IMR-90 (cell line): ENCODE data around the gene COL27A1.

Source experiments
- BHLHE40 ChIP-seq: fragments of 150-350 bp; IDR thresholded peaks from 2 replicates; pipeline ENCODE4 v1.6.1; 2016; ENCODE audit warnings: mild to moderate bottlenecking, low read depth, low read length
- MXI1 ChIP-seq: IDR thresholded peaks from 2 replicates; pipeline ENCODE4 v1.6.1; 2012; ENCODE audit warnings: low read depth, mild to moderate bottlenecking, low read length, moderate library complexity, borderline replicate concordance
- POLR2A ChIP-seq: IDR thresholded peaks from 2 replicates; pipeline ENCODE4 v1.6.1; 2012; ENCODE audit warnings: mild to moderate bottlenecking, low read depth, low read length
- RCOR1 ChIP-seq: IDR thresholded peaks from 2 replicates; pipeline ENCODE4 v1.6.1; 2012; ENCODE audit warnings: mild to moderate bottlenecking, low read length, improper control_type of control experiment; ENCODE audit not compliant: insufficient replicate concordance
- RFX5 ChIP-seq: IDR thresholded peaks from 2 replicates; pipeline ENCODE4 v1.8.0; 2012; ENCODE audit warnings: low read depth, mild to moderate bottlenecking, low read length, moderate library complexity
- TF ChIP-seq, protein P1 (sequence below): fragments of 150-350 bp; IDR thresholded peaks from 2 replicates; pipeline ENCODE4 v1.6.1; 2016; ENCODE audit warnings: low read depth, mild to moderate bottlenecking, low read length, moderate library complexity, borderline replicate concordance
- TF ChIP-seq, protein P2 (sequence below): conservative IDR thresholded peaks from 2 replicates; pipeline ENCODE4 v1.5.1; 2012; ENCODE audit warnings: mild to moderate bottlenecking, low read depth, low read length, improper control_type of control experiment
- TF ChIP-seq, protein P3 (sequence below): fragments of 150-350 bp; IDR thresholded peaks from 2 replicates; pipeline ENCODE4 v1.6.1; 2017; ENCODE audit warnings: mild to moderate bottlenecking, antibody characterized with exemption, low read length, low read depth

DNA sequence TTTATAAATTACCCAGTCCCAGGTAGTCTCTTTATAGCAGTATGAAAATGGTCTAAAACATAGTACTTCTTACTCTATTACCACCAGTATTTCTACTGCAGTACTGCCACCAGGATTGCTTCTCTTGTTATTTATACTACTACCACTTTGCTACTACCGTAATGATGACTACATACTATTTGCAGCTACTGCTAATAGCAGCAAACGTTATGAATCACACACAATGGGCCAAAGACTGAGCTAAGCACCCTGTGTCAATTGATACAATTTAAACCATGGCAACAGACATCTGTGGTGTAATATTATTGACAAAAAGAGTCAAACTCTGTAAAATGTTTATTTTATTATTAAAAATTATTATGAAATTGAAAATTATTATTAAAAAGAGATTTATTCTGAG is 41.0 kb upstream of the COL27A1 start:
- no peak for TF ChIP-seq RCOR1
- no peak for TF ChIP-seq POLR2A
- TF ChIP-seq, protein P1, sequence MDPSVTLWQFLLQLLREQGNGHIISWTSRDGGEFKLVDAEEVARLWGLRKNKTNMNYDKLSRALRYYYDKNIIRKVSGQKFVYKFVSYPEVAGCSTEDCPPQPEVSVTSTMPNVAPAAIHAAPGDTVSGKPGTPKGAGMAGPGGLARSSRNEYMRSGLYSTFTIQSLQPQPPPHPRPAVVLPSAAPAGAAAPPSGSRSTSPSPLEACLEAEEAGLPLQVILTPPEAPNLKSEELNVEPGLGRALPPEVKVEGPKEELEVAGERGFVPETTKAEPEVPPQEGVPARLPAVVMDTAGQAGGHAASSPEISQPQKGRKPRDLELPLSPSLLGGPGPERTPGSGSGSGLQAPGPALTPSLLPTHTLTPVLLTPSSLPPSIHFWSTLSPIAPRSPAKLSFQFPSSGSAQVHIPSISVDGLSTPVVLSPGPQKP = no peak
- TF ChIP-seq, protein P2, sequence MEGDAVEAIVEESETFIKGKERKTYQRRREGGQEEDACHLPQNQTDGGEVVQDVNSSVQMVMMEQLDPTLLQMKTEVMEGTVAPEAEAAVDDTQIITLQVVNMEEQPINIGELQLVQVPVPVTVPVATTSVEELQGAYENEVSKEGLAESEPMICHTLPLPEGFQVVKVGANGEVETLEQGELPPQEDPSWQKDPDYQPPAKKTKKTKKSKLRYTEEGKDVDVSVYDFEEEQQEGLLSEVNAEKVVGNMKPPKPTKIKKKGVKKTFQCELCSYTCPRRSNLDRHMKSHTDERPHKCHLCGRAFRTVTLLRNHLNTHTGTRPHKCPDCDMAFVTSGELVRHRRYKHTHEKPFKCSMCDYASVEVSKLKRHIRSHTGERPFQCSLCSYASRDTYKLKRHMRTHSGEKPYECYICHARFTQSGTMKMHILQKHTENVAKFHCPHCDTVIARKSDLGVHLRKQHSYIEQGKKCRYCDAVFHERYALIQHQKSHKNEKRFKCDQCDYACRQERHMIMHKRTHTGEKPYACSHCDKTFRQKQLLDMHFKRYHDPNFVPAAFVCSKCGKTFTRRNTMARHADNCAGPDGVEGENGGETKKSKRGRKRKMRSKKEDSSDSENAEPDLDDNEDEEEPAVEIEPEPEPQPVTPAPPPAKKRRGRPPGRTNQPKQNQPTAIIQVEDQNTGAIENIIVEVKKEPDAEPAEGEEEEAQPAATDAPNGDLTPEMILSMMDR = no peak
- TF ChIP-seq MXI1 = no peak
- no peak for TF ChIP-seq RFX5
- TF ChIP-seq BHLHE40 = no peak
- TF ChIP-seq, protein P3, sequence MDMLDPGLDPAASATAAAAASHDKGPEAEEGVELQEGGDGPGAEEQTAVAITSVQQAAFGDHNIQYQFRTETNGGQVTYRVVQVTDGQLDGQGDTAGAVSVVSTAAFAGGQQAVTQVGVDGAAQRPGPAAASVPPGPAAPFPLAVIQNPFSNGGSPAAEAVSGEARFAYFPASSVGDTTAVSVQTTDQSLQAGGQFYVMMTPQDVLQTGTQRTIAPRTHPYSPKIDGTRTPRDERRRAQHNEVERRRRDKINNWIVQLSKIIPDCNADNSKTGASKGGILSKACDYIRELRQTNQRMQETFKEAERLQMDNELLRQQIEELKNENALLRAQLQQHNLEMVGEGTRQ = no peak
